Lower lobe of right lung (tissue), 2 donors: ENCODE results near the gene PKNOX2. TPM values are rescaled to one million over a fixed set of nuclear protein-coding genes. Genes with fewer than 3 reads are reported as not detected.

Experiments
- ATAC-seq, 2 donors: fragments of 200-7000 bp; cut with Tn5 transposase; one replicate each; pipeline ENCODE4 v1.9.1; 2020 to 2022; ENCODE audit warnings: mild to moderate bottlenecking in 2 of 2, moderate library complexity in 2 of 2
- DNase-seq: peaks from one replicate; pipeline ENCODE4 v3.0.0-alpha.2; 2020
- H3K27ac ChIP-seq: fragments of 200-600 bp; one replicate; pipeline ENCODE4 v1.8.0; 2022
- H3K27me3 ChIP-seq: fragments of 200-600 bp; one replicate; pipeline ENCODE4 v1.8.0; 2022; ENCODE audit warnings: low read depth
- H3K36me3 ChIP-seq: fragments of 200-600 bp; one replicate; pipeline ENCODE4 v1.8.0; 2022; ENCODE audit warnings: mild to moderate bottlenecking
- H3K4me1 ChIP-seq: fragments of 200-600 bp; one replicate; pipeline ENCODE4 v1.8.0; 2022
- H3K4me3 ChIP-seq: fragments of 200-600 bp; one replicate; pipeline ENCODE4 v1.8.0; 2022; ENCODE audit warnings: mild to moderate bottlenecking
- H3K9me3 ChIP-seq: fragments of 200-600 bp; one replicate; pipeline ENCODE4 v1.8.0; 2022
- CTCF ChIP-seq: fragments of 200-600 bp; IDR thresholded peaks from one replicate; pipeline ENCODE4 v1.8.0; 2022; ENCODE audit warnings: antibody characterized with exemption, mild to moderate bottlenecking
- intact Hi-C: fragments of 100-400 bp; cut with DNase I; formaldehyde crosslinking; loops from one replicate; pipeline ENCODE4 v1.11.0; 2022
- total RNA-seq: library from RNA; stranded (reverse); fragmentation: NEBNext Ultra II Directional; extraction: Animal tissue kit (Norgen Biotek cat#: 25700); gene quantifications from one replicate; pipeline ENCODE4 v1.2.1, GENCODE V29; 2021
- donor health status: DM: no; HTN: yes; CAD: no; lungs with severe emphysema.

Gene PKNOX2
- total RNA-seq, 1 donor from 2014 or later: 14.4 TPM

DNA sequence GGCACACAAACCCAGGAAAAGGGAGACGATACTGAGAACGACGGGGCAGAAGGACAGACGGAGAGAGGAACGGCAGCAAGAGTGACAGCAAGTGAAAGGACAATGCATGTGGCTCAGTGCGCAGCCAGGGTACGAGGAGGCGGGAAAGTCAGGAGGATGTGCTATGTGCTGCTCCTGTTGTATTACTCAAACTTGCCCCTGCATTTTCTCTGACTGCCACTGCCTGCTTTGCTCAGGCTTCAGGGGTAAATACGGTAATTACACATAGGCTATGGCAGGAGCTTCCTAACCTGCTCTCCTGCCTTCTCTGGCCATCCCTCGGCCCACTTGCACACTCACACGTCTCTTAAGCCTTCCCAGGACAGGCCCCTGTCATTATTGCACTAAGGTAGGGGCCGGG, 236.7 kb downstream of the PKNOX2 start:
- no peaks in the 10 kb centered on the region for H3K9me3 ChIP-seq
- DNase-seq (no peak), ATAC-seq (no peak)
- H3K27me3 ChIP-seq: peaks cover 17% of the 10 kb centered on the region
- H3K4me3 ChIP-seq: no peak overlapping the region
- intact Hi-C loops: loop anchor here (10.0 kb wide), 1 partner anchor 56 kb away; no protein-coding TSS in a partner anchor
- TF ChIP-seq CTCF: no peak
- no peak overlapping the region for H3K27ac ChIP-seq
- H3K36me3 ChIP-seq: no peaks in the 10 kb centered on the region
- peaks cover 7% of the 10 kb centered on the region for H3K4me1 ChIP-seq

DNA sequence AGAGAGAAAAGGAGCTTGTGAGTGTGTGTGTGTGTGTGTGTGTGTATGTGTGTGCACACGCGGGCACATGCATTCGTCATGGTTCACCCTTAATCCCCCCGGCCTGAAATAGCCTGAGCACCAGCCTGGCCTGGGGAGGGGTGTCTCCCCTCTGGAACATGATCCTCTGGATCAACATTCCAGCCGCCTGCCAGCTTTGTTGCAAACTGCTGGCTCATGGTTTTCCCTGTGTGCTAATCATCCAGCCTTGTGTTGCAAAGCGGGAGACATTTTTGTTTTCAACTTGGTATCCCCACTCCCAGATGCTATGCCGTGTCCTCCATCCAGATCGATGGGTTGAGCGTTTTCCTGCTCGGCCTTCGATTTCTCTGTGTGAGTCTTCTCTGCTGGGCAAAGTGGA, 237.2 kb downstream of the PKNOX2 start:
- H3K27ac ChIP-seq: no peak overlapping the region
- DNase-seq: no peak
- H3K9me3 ChIP-seq: no peaks in the 10 kb centered on the region
- intact Hi-C loops: loop anchor here (10.0 kb wide), 1 partner anchor 57 kb away; no protein-coding TSS in a partner anchor
- H3K4me1 ChIP-seq: peaks cover 7% of the 10 kb centered on the region
- H3K36me3 ChIP-seq: no peaks in the 10 kb centered on the region
- no peak overlapping the region for H3K4me3 ChIP-seq
- ATAC-seq: no peak
- peaks cover 21% of the 10 kb centered on the region for H3K27me3 ChIP-seq
- no peak for TF ChIP-seq CTCF

DNA sequence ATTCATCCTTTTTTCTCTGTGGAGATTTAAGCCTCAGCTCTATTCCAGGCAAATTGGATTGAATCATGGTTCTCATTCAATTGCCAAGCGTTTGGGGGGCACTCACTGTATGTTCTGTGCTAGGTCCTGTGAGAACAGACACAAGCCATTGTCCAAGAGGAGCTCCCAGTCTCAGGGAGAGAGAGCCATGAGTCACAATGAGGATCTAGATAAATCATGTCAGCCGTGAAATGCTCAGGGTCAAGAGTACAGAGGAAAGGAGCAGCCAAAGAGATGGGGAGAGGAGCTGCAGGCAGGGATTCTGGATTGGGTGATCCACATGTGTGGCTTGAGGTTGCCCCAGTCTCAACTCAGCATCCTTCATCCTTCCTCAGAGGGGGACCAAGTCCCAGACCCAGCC, 237.9 kb downstream of the PKNOX2 start:
- no peak for TF ChIP-seq CTCF
- intact Hi-C loops: loop anchor here (10.0 kb wide), 1 partner anchor 58 kb away; no protein-coding TSS in a partner anchor
- no peak overlapping the region for H3K4me3 ChIP-seq
- DNase-seq (no peak), ATAC-seq (no peak)
- no peaks in the 10 kb centered on the region for H3K36me3 ChIP-seq
- peak overlapping the region; percentile 21 for H3K27ac ChIP-seq
- no peaks in the 10 kb centered on the region for H3K9me3 ChIP-seq
- H3K27me3 ChIP-seq: peaks cover 21% of the 10 kb centered on the region
- H3K4me1 ChIP-seq: peaks cover 7% of the 10 kb centered on the region

GRCh38 chr11:125404157-125404810, 239.7 kb downstream of the PKNOX2 start:
- intact Hi-C loops: loop anchor here (10.0 kb wide), 1 partner anchor 59 kb away; no protein-coding TSS in a partner anchor
- ATAC-seq: peak; percentile 2 to 18
- H3K27me3 ChIP-seq: peaks cover 24% of the 10 kb centered on the region
- no peaks in the 10 kb centered on the region for H3K9me3 ChIP-seq
- no peak for DNase-seq
- H3K36me3 ChIP-seq: no peaks in the 10 kb centered on the region
- no peak for TF ChIP-seq CTCF
- H3K27ac ChIP-seq: peak overlapping the region; percentile 36
- no peak overlapping the region for H3K4me3 ChIP-seq
- H3K4me1 ChIP-seq: peaks cover 7% of the 10 kb centered on the region

DNA sequence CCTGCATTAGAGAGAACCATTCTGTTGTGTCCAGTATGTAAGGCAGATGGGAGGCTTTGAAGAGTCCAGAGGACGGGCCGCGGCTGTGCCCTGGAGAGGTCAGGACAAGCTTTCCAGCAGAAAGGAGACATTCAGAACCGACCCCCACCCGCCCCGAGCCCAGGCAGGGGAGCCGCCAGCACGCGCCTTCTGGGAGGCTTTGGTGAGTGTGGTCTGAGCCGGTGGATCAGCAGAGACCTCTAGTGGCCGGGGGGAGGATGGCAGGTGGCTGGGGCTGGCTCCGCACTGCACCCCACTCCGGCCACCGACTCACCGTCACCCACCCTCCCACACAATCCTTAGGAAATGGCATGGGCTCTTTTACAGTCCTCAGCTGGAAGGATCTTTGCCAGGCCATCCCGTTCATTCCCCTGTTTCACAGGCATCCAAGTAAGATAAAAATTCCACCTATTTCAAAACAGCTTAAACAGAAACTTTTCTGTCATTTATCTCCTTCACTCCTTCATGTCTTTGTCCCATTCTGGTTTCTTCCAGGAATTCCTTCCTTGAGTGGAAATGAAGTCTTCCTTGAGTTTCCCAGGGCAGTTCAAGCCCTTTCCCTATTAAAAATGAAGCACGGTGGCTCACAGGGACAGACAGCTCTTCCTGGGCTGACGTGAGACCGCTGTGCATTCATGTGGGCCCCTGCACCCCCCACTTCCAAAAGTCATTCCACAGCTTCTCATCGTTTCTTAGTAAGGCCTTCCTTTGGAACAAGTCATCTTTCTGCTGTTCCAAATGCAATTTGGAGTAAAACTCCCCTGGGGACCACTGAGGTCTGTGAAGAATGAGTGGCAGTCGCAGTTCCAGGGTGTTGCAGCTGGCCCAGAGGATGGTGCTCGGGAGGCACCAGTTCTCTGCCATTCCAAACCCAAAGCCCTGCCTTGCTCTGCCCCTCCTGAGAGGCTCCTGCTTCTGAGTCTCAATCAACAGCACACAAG, 240.6 kb downstream of the PKNOX2 start:
- Histone ChIP-seq H3K9me3 (no peaks in the 10 kb centered on the region), H3K27me3 (peaks cover 24% of the 10 kb centered on the region), H3K27ac (peak overlapping the region; percentile 36), H3K4me3 (no peak overlapping the region), H3K36me3 (no peaks in the 10 kb centered on the region), H3K4me1 (peaks cover 7% of the 10 kb centered on the region)
- peak; percentile 94 for TF ChIP-seq CTCF
- ATAC-seq (peak; percentile 89 to 90), DNase-seq (peak; percentile 74)
- intact Hi-C loops: loop anchor here (10.0 kb wide), 1 partner anchor 60 kb away; no protein-coding TSS in a partner anchor
